ENCODE data around the gene MPRIP.

- TF ChIP-seq POLR2AphosphoS5 (IDR thresholded peaks at IDR 0.05; ENCODE audit: low read depth, low read length) (no peak), SIN3A (IDR thresholded peaks at IDR 0.05; ENCODE audit: borderline replicate concordance, insufficient read depth, low read length) (no peak), TAF1 (IDR thresholded peaks at IDR 0.05; ENCODE audit: borderline replicate concordance, insufficient read depth, low read length) (no peak)
These were observed 110.8 kb downstream of the MPRIP start for GRCh38 chr17:17153071-17153470.
